SU-DHL-6 (cell line): ENCODE data around the gene HAGH.

Source experiments
- H2AFZ ChIP-seq: fragments of 200-600 bp; sonication (generic); 2 replicates; pipeline ENCODE4 v1.6.1; 2014; ENCODE audit warnings: low read depth, mild to moderate bottlenecking, moderate library complexity, mixed read lengths, antibody characterized with exemption, low read length; ENCODE audit not compliant: severe bottlenecking
- H3F3A ChIP-seq: fragments of 200-600 bp; shearing (Covaris generic); 2 replicates; pipeline ENCODE4 v1.6.0; 2016; ENCODE audit warnings: antibody characterized with exemption, mild to moderate bottlenecking; ENCODE audit not compliant: insufficient read depth
- H3K27ac ChIP-seq: fragments of 200-600 bp; sonication (generic); 2 replicates; pipeline ENCODE4 v1.5.1; 2016; ENCODE audit warnings: low read depth, mild to moderate bottlenecking, low read length, moderate library complexity, mixed read lengths
- H3K27me3 ChIP-seq: fragments of 200-600 bp; sonication (generic), shearing (Covaris generic); 2 replicates; pipeline ENCODE4 v1.6.0; 2014; ENCODE audit warnings: mild to moderate bottlenecking, low read length
- H3K36me3 ChIP-seq: fragments of 200-600 bp; sonication (generic); 2 replicates; pipeline ENCODE4 v1.6.1; 2014; ENCODE audit warnings: mild to moderate bottlenecking, low read length, mixed read lengths
- H3K4me2 ChIP-seq: fragments of 300-600, 200-600 bp; shearing (Covaris generic), sonication (generic); 2 replicates; pipeline ENCODE4 v1.6.0; 2014; ENCODE audit warnings: low read length, low read depth, mild to moderate bottlenecking; ENCODE audit not compliant: poor library complexity, severe bottlenecking
- H3K4me3 ChIP-seq: fragments of 200-600 bp; sonication (generic); 2 replicates; pipeline ENCODE4 v1.5.1; 2014; ENCODE audit warnings: antibody characterized with exemption, low read length, mild to moderate bottlenecking, mixed read lengths; ENCODE audit not compliant: insufficient read depth, poor library complexity, severe bottlenecking
- H3K79me2 ChIP-seq: fragments of 200-600 bp; sonication (generic); 2 replicates; pipeline ENCODE4 v1.6.1; 2014; ENCODE audit warnings: mild to moderate bottlenecking, low read length, moderate library complexity; ENCODE audit not compliant: insufficient read depth
- H3K9ac ChIP-seq: fragments of 200-600 bp; sonication (generic); 2 replicates; pipeline ENCODE4 v1.7.0; 2014; ENCODE audit warnings: mild to moderate bottlenecking, low read length
- H3K9me2 ChIP-seq: fragments of 200-600 bp; sonication (generic); replicated peaks from 2 replicates; pipeline ENCODE4 v1.6.1; 2014; ENCODE audit warnings: low read length; ENCODE audit not compliant: insufficient read depth
- H3K9me3 ChIP-seq: fragments of 200-600 bp; sonication (generic); 2 replicates; pipeline ENCODE4 v1.6.1; 2014; ENCODE audit warnings: low read length, mixed read lengths; ENCODE audit not compliant: insufficient read depth
- H4K20me1 ChIP-seq: fragments of 200-600 bp; sonication (generic); 2 replicates; pipeline ENCODE4 v1.6.1; 2014; ENCODE audit warnings: low read depth, mild to moderate bottlenecking, antibody characterized with exemption, low read length, moderate library complexity, mixed read lengths
- CTCF ChIP-seq: fragments of 200-600 bp; sonication (generic); IDR thresholded peaks from one replicate; pipeline ENCODE4 v1.5.1; 2017; ENCODE audit warnings: antibody characterized with exemption, mild to moderate bottlenecking, low read length, moderate library complexity; ENCODE audit not compliant: insufficient read depth, poor library complexity, severe bottlenecking
- EZH2phosphoT487 ChIP-seq: fragments of 200-600 bp; sonication (generic), shearing (Covaris generic); conservative IDR thresholded peaks from 2 replicates; pipeline ENCODE4 v1.6.1; 2018; ENCODE audit warnings: mild to moderate bottlenecking, antibody characterized with exemption, low read length, moderate library complexity, mixed read lengths

HAGH gene

DNA sequence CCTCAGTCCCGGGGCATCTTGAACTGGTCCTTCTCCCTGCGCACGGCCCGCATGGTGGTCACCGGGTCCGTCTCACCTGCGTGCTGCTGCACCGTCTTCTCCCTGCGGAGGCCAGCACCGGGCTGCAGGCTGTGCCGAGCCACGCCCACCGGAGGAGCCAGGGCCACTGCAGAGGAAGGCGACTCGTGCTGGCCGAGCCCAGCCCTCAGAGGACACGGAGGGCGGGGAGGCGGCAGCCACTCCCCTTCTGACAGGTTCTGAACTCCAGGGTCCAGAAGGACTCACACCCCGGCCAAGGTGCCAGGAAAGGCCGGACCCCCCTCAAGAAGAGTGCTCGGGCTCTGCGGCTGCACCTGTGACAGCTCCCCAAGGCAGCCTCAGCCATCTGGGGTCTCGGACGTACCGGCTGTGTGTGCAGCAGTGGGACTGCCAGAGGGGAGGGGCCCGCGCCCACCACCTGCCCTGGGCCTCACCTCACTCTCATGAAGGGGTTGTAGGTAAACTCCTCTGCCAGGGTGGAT is 17.3 kb downstream of the HAGH start:
- no peaks in the 10 kb centered on the region for H3K79me2 ChIP-seq
- no peak overlapping the region for H3K4me2 ChIP-seq
- H3F3A ChIP-seq, result no peaks in the 10 kb centered on the region
- H3K27me3 ChIP-seq, result no peaks in the 10 kb centered on the region
- H4K20me1 ChIP-seq, result no peaks in the 10 kb centered on the region
- H3K4me3 ChIP-seq, result no peak overlapping the region
- no peaks in the 10 kb centered on the region for H3K9me3 ChIP-seq
- no peaks in the 10 kb centered on the region for H3K36me3 ChIP-seq
- TF ChIP-seq EZH2phosphoT487 (no peak), CTCF (no peak)
- no peak overlapping the region for H2AFZ ChIP-seq
- H3K27ac ChIP-seq, result no peak overlapping the region
- no peaks in the 10 kb centered on the region for H3K9me2 ChIP-seq
- H3K9ac ChIP-seq, result no peak overlapping the region

DNA sequence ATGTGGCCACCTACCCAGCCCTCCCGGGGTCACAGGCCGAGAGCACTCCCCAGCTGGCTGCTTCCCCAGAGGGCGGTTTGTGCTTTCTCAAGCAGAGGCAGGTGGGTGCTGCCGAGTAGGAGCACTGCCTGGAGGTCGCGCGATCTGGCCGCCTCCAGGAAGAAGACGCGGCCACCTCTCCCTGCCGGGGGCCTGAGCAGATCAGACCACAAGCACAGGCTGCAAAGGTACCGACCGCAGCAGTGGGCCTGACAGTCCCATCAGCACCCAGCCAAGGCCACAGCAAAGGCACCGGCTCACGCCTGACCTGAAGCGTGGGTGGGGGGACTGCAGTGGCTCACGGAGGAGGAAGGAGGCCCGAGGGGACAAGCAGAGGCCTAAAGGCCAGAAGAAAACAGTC is 17.9 kb downstream of the HAGH start:
- Histone ChIP-seq H3K9me3 (no peaks in the 10 kb centered on the region), H3K4me2 (no peak overlapping the region), H4K20me1 (no peaks in the 10 kb centered on the region), H3K79me2 (no peaks in the 10 kb centered on the region), H3K27me3 (no peaks in the 10 kb centered on the region), H3K36me3 (no peaks in the 10 kb centered on the region), H3K4me3 (no peak overlapping the region), H3K9me2 (no peaks in the 10 kb centered on the region), H3K9ac (no peak overlapping the region), H2AFZ (no peak overlapping the region), H3F3A (no peaks in the 10 kb centered on the region), H3K27ac (no peak overlapping the region)
- TF ChIP-seq EZH2phosphoT487, result no peak
- no peak for TF ChIP-seq CTCF

- Histone ChIP-seq H3K36me3 (no peaks in the 10 kb centered on the region), H3K9me2 (no peaks in the 10 kb centered on the region), H3K27ac (no peak overlapping the region)
These were observed 19.0 kb downstream of the HAGH start for GRCh38 chr16:1807626-1808025.

More at GRCh38 chr16:1807626-1808025, 19.0 kb downstream of the HAGH start:
- Histone ChIP-seq H4K20me1 (no peaks in the 10 kb centered on the region), H3K9ac (no peak overlapping the region), H3F3A (no peaks in the 10 kb centered on the region), H3K4me3 (no peak overlapping the region), H3K79me2 (no peaks in the 10 kb centered on the region), H3K27me3 (no peaks in the 10 kb centered on the region), H2AFZ (no peak overlapping the region), H3K4me2 (no peak overlapping the region), H3K9me3 (no peaks in the 10 kb centered on the region)
- TF ChIP-seq CTCF, result no peak
- no peak for TF ChIP-seq EZH2phosphoT487
